Activated CD4-positive, alpha-beta T cell treated with anti-CD3 and anti-CD28 coated beads, Interleukin-10, Interleukin-2, amounts not matched to agents 100 ng/mL and 50 ng/mL, durations not matched to agents 16 hours and 8 hours (primary cell): Measurements from ENCODE around the gene ETV6.

Experiments used
- DNase-seq: peaks from one replicate; pipeline ENCODE4 v3.0.0-alpha.2; 2020

The ETV6 gene

GRCh38 chr12:11746024-11746771 lies 96.7 kb downstream of the ETV6 start:
- DNase-seq = no peak

GRCh38 chr12:11746940-11747716 lies 97.7 kb downstream of the ETV6 start:
- DNase-seq = no peak

- DNase-seq = no peak
Measured at GRCh38 chr12:11747969-11748368, 98.5 kb downstream of the ETV6 start.

- no peak for DNase-seq
Measured at GRCh38 chr12:11748903-11749302, 99.4 kb downstream of the ETV6 start.

GRCh38 chr12:11749943-11750690 lies 100.6 kb downstream of the ETV6 start:
- no peak for DNase-seq

GRCh38 chr12:11752403-11753149 lies 103.1 kb downstream of the ETV6 start:
- no peak for DNase-seq

GRCh38 chr12:11753150-11753499 lies 103.7 kb downstream of the ETV6 start:
- no peak for DNase-seq

GRCh38 chr12:11753826-11754225 lies 104.4 kb downstream of the ETV6 start:
- no peak for DNase-seq

GRCh38 chr12:11754256-11754655 lies 104.8 kb downstream of the ETV6 start:
- no peak for DNase-seq

- no peak for DNase-seq
Measured at GRCh38 chr12:11755302-11755930, 105.9 kb downstream of the ETV6 start.

GRCh38 chr12:11756022-11756421 lies 106.5 kb downstream of the ETV6 start:
- no peak for DNase-seq

- no peak for DNase-seq
Measured at GRCh38 chr12:11756523-11756922, 107.0 kb downstream of the ETV6 start.

GRCh38 chr12:11757095-11757494 lies 107.6 kb downstream of the ETV6 start:
- DNase-seq = no peak

- no peak for DNase-seq
Measured at GRCh38 chr12:11757531-11757930, 108.1 kb downstream of the ETV6 start.

- DNase-seq = no peak
Measured at GRCh38 chr12:11758087-11758486, 108.6 kb downstream of the ETV6 start.

- DNase-seq = no peak
Measured at GRCh38 chr12:11758510-11759493, 109.3 kb downstream of the ETV6 start.

GRCh38 chr12:11759494-11759878 lies 110.0 kb downstream of the ETV6 start:
- DNase-seq = no peak

GRCh38 chr12:11759899-11760298 lies 110.4 kb downstream of the ETV6 start:
- DNase-seq = no peak

GRCh38 chr12:11761869-11762567 lies 112.5 kb downstream of the ETV6 start:
- no peak for DNase-seq

GRCh38 chr12:11762723-11763326 lies 113.4 kb downstream of the ETV6 start:
- peak; percentile 38 for DNase-seq
